C4-2B (cell line): ENCODE results near the gene SOBP.

ENCODE experiments used
- ZFX ChIP-seq: fragments of 450-650 bp; IDR thresholded peaks from 2 replicates; pipeline ENCODE4 v1.6.1; 2017
- TF ChIP-seq, protein P1 (sequence below): fragments of 450-650 bp; conservative IDR thresholded peaks from 2 replicates; pipeline ENCODE4 v1.5.1; 2017; ENCODE audit warnings: mild to moderate bottlenecking

DNA sequence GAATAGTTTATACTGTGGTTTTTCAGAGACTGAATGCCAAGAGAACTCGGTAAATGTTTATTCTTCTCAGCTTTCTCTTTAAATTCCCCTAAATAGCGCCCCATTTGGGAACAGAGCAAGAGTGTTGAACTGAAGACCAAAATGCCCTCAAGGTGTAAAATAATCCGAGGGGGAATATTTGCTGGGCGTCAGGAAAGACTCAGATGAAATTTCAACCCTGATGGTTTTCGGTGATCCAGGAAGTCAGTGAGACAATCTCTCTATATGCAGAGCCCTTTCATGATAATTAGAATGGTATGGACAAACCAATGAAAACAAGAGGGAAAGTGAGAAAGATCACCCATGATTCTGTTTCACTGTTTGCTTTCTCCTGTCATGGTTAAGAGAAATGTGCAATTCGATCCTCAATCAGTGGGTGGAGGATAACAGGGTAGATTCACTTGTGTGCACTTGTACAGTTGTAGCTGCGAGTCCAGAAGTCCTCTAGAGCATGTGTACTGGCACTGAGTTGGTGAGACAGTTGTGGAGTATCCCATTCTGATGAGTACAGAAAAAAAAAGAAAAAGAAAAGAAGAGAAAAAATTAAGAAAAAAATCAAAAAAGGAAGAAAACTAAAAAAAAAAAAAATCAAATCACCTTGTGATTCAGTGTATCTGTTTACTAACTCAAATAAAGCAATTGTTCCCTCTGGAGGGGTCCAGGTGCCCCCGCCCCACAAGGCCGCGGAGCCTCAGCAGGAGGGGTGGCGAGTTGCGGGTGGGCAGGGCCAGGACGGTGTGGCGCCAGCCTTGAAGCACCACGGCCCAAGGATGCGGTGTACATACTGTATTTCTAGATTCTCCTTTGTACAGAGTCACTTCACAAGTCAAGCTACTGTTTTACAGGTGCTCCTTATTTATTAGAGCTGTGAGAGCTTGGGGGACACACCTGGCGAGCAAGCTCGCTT, 169.3 kb downstream of the SOBP start:
- TF ChIP-seq, protein P1, sequence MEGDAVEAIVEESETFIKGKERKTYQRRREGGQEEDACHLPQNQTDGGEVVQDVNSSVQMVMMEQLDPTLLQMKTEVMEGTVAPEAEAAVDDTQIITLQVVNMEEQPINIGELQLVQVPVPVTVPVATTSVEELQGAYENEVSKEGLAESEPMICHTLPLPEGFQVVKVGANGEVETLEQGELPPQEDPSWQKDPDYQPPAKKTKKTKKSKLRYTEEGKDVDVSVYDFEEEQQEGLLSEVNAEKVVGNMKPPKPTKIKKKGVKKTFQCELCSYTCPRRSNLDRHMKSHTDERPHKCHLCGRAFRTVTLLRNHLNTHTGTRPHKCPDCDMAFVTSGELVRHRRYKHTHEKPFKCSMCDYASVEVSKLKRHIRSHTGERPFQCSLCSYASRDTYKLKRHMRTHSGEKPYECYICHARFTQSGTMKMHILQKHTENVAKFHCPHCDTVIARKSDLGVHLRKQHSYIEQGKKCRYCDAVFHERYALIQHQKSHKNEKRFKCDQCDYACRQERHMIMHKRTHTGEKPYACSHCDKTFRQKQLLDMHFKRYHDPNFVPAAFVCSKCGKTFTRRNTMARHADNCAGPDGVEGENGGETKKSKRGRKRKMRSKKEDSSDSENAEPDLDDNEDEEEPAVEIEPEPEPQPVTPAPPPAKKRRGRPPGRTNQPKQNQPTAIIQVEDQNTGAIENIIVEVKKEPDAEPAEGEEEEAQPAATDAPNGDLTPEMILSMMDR = no peak
- TF ChIP-seq ZFX = no peak
